Effector CD4-positive, alpha-beta T cell (primary cell): ENCODE measurements around the gene PAK5.

Source experiments
- DNase-seq: peaks from one replicate; pipeline ENCODE4 v3.0.0-alpha.2; 2020

PAK5 gene

GRCh38 chr20:9514461-9515213 lies 324.2 kb downstream of the PAK5 start, which contains the start of gene LAMP5:
TSS of gene LAMP5 (plus strand) at chr20:9514590. CDS start at chr20:9514853, 263 bp downstream.
- DNase-seq: no peak

- DNase-seq: no peak
Measured at GRCh38 chr20:9514072-9514460, 324.8 kb downstream of the PAK5 start.

GRCh38 chr20:9510911-9511310 lies 328.0 kb downstream of the PAK5 start:
- no peak for DNase-seq

GRCh38 chr20:9509246-9509645 lies 329.6 kb downstream of the PAK5 start:
- no peak for DNase-seq

- no peak for DNase-seq
Measured at GRCh38 chr20:9508696-9509178, 330.1 kb downstream of the PAK5 start.

GRCh38 chr20:9508240-9508661 lies 330.6 kb downstream of the PAK5 start:
- no peak for DNase-seq

- DNase-seq: no peak
Measured at GRCh38 chr20:9507544-9508239, 331.2 kb downstream of the PAK5 start.

- DNase-seq: no peak
Measured at GRCh38 chr20:9506964-9507369, 331.9 kb downstream of the PAK5 start.

- DNase-seq: no peak
Measured at GRCh38 chr20:9506280-9506821, 332.5 kb downstream of the PAK5 start.

GRCh38 chr20:9503526-9504245 lies 335.2 kb downstream of the PAK5 start:
- no peak for DNase-seq

GRCh38 chr20:9501473-9501872 lies 337.4 kb downstream of the PAK5 start:
- no peak for DNase-seq

GRCh38 chr20:9500121-9500520 lies 338.8 kb downstream of the PAK5 start:
- DNase-seq: no peak

GRCh38 chr20:9499126-9499899 lies 339.6 kb downstream of the PAK5 start:
- DNase-seq: no peak

- no peak for DNase-seq
Measured at GRCh38 chr20:9498322-9498721, 340.6 kb downstream of the PAK5 start.

- no peak for DNase-seq
Measured at GRCh38 chr20:9496155-9496554, 342.7 kb downstream of the PAK5 start.

GRCh38 chr20:9495701-9496100 lies 343.2 kb downstream of the PAK5 start:
- no peak for DNase-seq

- no peak for DNase-seq
Measured at GRCh38 chr20:9493803-9494202, 345.1 kb downstream of the PAK5 start.

GRCh38 chr20:9492067-9492466 lies 346.8 kb downstream of the PAK5 start:
- no peak for DNase-seq

- no peak for DNase-seq
Measured at GRCh38 chr20:9491324-9491723, 347.6 kb downstream of the PAK5 start.

- no peak for DNase-seq
Measured at GRCh38 chr20:9490631-9491030, 348.2 kb downstream of the PAK5 start.

- DNase-seq: no peak
Measured at GRCh38 chr20:9490161-9490560, 348.7 kb downstream of the PAK5 start.

GRCh38 chr20:9488063-9488462 lies 350.8 kb downstream of the PAK5 start:
- no peak for DNase-seq
